GM12878 (cell line): ENCODE results near the gene MGLL. TPM values are rescaled to one million over a fixed set of nuclear protein-coding genes. Genes with fewer than 3 reads are reported as not detected.

Experiments
- BHLHE40 ChIP-seq, 2 experiments: fragments of 450-650 bp in 1 of 2; IDR thresholded peaks; 2 replicates each; pipeline ENCODE4 v1.6.1; 2011 to 2017; ENCODE audit warnings: low read depth in 2 of 2, borderline replicate concordance in 1 of 2, improper control_type of control experiment in 1 of 2, low read length in 1 of 2, mild to moderate bottlenecking in 1 of 2
- CBX3 ChIP-seq: fragments of 200-600 bp; sonication (generic); IDR thresholded peaks from 2 replicates; pipeline ENCODE4 v1.6.1; 2016; ENCODE audit warnings: low read depth, borderline replicate concordance
- CHD4 ChIP-seq: fragments of 200-600 bp; sonication (generic); IDR thresholded peaks from 2 replicates; pipeline ENCODE4 v1.6.1; 2016; ENCODE audit warnings: mild to moderate bottlenecking
- EP300 ChIP-seq, 2 experiments: fragments of 150-350 bp in 1 of 2; IDR thresholded peaks; 2 replicates each; pipeline ENCODE4 v1.6.1; 2011 to 2012; ENCODE audit warnings: low read depth in 2 of 2, low read length in 2 of 2, borderline replicate concordance in 1 of 2, improper control_type of control experiment in 1 of 2, inconsistent platforms in 1 of 2; ENCODE audit not compliant: control insufficient read depth in 1 of 2
- FOXK2 ChIP-seq: fragments of 450-650 bp; IDR thresholded peaks from 2 replicates; pipeline ENCODE4 v1.6.1; 2017; ENCODE audit warnings: mild to moderate bottlenecking, moderate library complexity
- GABPA ChIP-seq: IDR thresholded peaks from 2 replicates; pipeline ENCODE4 v1.6.1; 2014; ENCODE audit warnings: antibody characterized with exemption, low read depth, mild to moderate bottlenecking, inconsistent platforms
- IKZF2 ChIP-seq, 2 experiments: fragments of 450-650 bp; IDR thresholded peaks; 2 replicates each; pipeline ENCODE4 v1.6.1; 2017; ENCODE audit warnings: mild to moderate bottlenecking in 2 of 2, moderate library complexity in 2 of 2
- KLF5 ChIP-seq: fragments of 450-650 bp; IDR thresholded peaks from 2 replicates; pipeline ENCODE4 v1.6.1; 2014; ENCODE audit warnings: mild to moderate bottlenecking; ENCODE audit not compliant: partially characterized antibody
- MEF2A ChIP-seq: IDR thresholded peaks from 2 replicates; pipeline ENCODE4 v1.6.1; 2011; ENCODE audit warnings: low read depth, mild to moderate bottlenecking, low read length, moderate library complexity; ENCODE audit not compliant: insufficient read depth
- MXI1 ChIP-seq: fragments of 150-350 bp; IDR thresholded peaks from 2 replicates; pipeline ENCODE4 v1.6.1; 2011; ENCODE audit warnings: low read depth, mild to moderate bottlenecking, inconsistent platforms, low read length, improper control_type of control experiment
- NR2C1 ChIP-seq: fragments of 450-650 bp; IDR thresholded peaks from 2 replicates; pipeline ENCODE4 v1.6.1; 2017; ENCODE audit warnings: antibody characterized with exemption, mild to moderate bottlenecking, moderate library complexity
- PAX5 ChIP-seq: IDR thresholded peaks from 2 replicates; pipeline ENCODE4 v1.6.1; 2011; ENCODE audit warnings: low read depth, low read length, borderline replicate concordance
- SMAD1 ChIP-seq: fragments of 450-650 bp; IDR thresholded peaks from 2 replicates; pipeline ENCODE4 v1.6.1; 2018; ENCODE audit warnings: mild to moderate bottlenecking, low read depth; ENCODE audit not compliant: partially characterized antibody
- TARDBP ChIP-seq: IDR thresholded peaks from 2 replicates; pipeline ENCODE4 v1.6.1; 2016; ENCODE audit warnings: borderline replicate concordance
- TBL1XR1 ChIP-seq: IDR thresholded peaks from 2 replicates; pipeline ENCODE4 v1.6.1; 2012; ENCODE audit warnings: low read depth, low read length, improper control_type of control experiment
- TCF12 ChIP-seq: IDR thresholded peaks from 2 replicates; pipeline ENCODE4 v1.6.1; 2011; ENCODE audit warnings: low read depth, mild to moderate bottlenecking, low read length
- polyA plus RNA-seq, 11 experiments: library from polyadenylated mRNA; depleted of rRNA in 4 of 11; unstranded in 6 of 11; stranded (reverse) in 5 of 11; fragments of >200 nt; fragmentation: Nextera tagmentation in 4 of 11; fragmentation: Illumina TruSeq in 1 of 11; extraction: Ambion mirVana in 4 of 11; extraction: Trizol in 1 of 11; gene quantifications; 1 replicate in 1 of 11; 2 replicates in 10 of 11; pipeline versions ENCODE4 v1.2.1 to v1.2.3, GENCODE V29; 2011 to 2016; ENCODE audit warnings: inconsistent platforms in 2 of 11, missing spikeins in 2 of 11, low read depth in 1 of 11
- total RNA-seq, 4 experiments: library from RNA; depleted of rRNA in 3 of 4; stranded (reverse); fragments of >200 nt in 3 of 4; fragmentation: Illumina TruSeq in 1 of 4; extraction: Trizol in 1 of 4; gene quantifications; 2 replicates each; pipeline versions ENCODE4 v1.2.1 to v1.2.3, GENCODE V29; 2013 to 2021
- TF ChIP-seq, protein P1 (sequence below): fragments of 450-650 bp; IDR thresholded peaks from 2 replicates; pipeline ENCODE4 v1.6.1; 2014; ENCODE audit warnings: mild to moderate bottlenecking
- TF ChIP-seq, protein P2 (sequence below): fragments of 450-650 bp; formaldehyde crosslinking; IDR thresholded peaks from 2 replicates; pipeline ENCODE4 v1.4.0; 2020; ENCODE audit warnings: mild to moderate bottlenecking, moderate library complexity
- TF ChIP-seq, protein P3 (sequence below): fragments of 150-350 bp; IDR thresholded peaks from 2 replicates; pipeline ENCODE4 v1.6.1; 2014; ENCODE audit warnings: mild to moderate bottlenecking, low read depth, low read length
- TF ChIP-seq, protein P4 (sequence below): IDR thresholded peaks from 2 replicates; pipeline ENCODE4 v1.6.1; 2012; ENCODE audit warnings: mild to moderate bottlenecking, low read depth, low read length

Gene MGLL
- total and polyA plus RNA-seq, 10 of the 15 experiments (the other 5 are each of a cell fraction or from before 2014, with no cell fraction given), result 44.9 to 177 (median 72.9) TPM

DNA sequence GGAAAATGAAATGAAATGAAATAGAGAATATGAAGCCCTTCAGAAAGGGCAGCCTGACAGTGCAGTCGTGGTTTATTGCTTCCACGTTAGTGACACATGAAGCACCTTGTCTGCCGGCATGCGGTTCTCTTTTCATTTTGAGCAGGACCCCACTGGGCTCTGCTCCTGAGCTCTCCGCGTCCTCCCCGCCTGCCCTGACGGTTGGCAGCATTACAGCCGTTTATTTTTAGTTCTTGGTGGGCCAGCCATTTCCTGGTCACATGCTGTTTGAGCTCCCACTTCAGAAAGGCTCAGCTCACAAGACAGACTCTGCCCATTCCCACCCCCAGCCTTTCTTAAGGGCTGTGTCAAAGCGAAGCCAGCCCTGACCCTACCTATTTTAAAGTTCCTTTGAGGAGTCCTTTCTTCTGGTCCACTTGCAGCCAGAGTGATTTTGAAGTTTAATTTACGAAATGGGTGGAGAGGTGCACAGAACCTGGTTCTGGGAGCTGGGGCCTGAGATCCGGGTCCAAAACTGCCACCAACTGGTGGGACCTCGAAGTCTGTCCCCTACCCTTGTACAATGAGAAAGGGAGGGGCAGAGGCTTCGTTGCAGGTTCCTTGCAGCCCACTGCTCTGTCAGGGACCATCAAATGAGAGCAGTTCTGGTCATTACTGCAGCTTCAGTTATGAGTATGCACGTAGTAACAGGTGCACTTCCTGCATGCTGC, 60.1 kb downstream of the MGLL start (continued):
- TF ChIP-seq TBL1XR1 (no peak; the same call in 1 of the 2 replicates), IKZF2 (IDR thresholded peaks at IDR 0.05) (peak in 1 of 2 experiments; percentile 15; a peak in 1 of 4 replicates), CHD4 (no peak), MXI1 (0 out of 2 replicates have a peak, but pooled peaks have one; percentile 41), EP300 (IDR thresholded peaks at IDR 0.05; ENCODE audit: borderline replicate concordance in 1 of 2, control insufficient read depth in 1 of 2, low read depth in 2 of 2, low read length in 2 of 2) (peak; percentile 20 to 26; a peak in 1 of 4 replicates), FOXK2 (no peak), BHLHE40 (IDR thresholded peaks at IDR 0.05; ENCODE audit: borderline replicate concordance in 1 of 2, low read depth in 2 of 2, low read length in 1 of 2) (peak; percentile 50 to 71; a peak in 3 of 4 replicates), KLF5 (no peak), TCF12 (peak; percentile 91), GABPA (no peak), MEF2A (peak; percentile 67), NR2C1 (no peak), PAX5 (0 out of 2 replicates have a peak, but pooled peaks have one; percentile 10), SMAD1 (no peak), CBX3 (no peak), TARDBP (no peak)
- TF ChIP-seq, protein P1, sequence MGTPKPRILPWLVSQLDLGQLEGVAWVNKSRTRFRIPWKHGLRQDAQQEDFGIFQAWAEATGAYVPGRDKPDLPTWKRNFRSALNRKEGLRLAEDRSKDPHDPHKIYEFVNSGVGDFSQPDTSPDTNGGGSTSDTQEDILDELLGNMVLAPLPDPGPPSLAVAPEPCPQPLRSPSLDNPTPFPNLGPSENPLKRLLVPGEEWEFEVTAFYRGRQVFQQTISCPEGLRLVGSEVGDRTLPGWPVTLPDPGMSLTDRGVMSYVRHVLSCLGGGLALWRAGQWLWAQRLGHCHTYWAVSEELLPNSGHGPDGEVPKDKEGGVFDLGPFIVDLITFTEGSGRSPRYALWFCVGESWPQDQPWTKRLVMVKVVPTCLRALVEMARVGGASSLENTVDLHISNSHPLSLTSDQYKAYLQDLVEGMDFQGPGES, result no peak
- TF ChIP-seq, protein P2, sequence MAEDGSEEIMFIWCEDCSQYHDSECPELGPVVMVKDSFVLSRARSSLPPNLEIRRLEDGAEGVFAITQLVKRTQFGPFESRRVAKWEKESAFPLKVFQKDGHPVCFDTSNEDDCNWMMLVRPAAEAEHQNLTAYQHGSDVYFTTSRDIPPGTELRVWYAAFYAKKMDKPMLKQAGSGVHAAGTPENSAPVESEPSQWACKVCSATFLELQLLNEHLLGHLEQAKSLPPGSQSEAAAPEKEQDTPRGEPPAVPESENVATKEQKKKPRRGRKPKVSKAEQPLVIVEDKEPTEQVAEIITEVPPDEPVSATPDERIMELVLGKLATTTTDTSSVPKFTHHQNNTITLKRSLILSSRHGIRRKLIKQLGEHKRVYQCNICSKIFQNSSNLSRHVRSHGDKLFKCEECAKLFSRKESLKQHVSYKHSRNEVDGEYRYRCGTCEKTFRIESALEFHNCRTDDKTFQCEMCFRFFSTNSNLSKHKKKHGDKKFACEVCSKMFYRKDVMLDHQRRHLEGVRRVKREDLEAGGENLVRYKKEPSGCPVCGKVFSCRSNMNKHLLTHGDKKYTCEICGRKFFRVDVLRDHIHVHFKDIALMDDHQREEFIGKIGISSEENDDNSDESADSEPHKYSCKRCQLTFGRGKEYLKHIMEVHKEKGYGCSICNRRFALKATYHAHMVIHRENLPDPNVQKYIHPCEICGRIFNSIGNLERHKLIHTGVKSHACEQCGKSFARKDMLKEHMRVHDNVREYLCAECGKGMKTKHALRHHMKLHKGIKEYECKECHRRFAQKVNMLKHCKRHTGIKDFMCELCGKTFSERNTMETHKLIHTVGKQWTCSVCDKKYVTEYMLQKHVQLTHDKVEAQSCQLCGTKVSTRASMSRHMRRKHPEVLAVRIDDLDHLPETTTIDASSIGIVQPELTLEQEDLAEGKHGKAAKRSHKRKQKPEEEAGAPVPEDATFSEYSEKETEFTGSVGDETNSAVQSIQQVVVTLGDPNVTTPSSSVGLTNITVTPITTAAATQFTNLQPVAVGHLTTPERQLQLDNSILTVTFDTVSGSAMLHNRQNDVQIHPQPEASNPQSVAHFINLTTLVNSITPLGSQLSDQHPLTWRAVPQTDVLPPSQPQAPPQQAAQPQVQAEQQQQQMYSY, result no peak
- TF ChIP-seq, protein P3, sequence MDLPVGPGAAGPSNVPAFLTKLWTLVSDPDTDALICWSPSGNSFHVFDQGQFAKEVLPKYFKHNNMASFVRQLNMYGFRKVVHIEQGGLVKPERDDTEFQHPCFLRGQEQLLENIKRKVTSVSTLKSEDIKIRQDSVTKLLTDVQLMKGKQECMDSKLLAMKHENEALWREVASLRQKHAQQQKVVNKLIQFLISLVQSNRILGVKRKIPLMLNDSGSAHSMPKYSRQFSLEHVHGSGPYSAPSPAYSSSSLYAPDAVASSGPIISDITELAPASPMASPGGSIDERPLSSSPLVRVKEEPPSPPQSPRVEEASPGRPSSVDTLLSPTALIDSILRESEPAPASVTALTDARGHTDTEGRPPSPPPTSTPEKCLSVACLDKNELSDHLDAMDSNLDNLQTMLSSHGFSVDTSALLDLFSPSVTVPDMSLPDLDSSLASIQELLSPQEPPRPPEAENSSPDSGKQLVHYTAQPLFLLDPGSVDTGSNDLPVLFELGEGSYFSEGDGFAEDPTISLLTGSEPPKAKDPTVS, result no peak
- TF ChIP-seq, protein P4, sequence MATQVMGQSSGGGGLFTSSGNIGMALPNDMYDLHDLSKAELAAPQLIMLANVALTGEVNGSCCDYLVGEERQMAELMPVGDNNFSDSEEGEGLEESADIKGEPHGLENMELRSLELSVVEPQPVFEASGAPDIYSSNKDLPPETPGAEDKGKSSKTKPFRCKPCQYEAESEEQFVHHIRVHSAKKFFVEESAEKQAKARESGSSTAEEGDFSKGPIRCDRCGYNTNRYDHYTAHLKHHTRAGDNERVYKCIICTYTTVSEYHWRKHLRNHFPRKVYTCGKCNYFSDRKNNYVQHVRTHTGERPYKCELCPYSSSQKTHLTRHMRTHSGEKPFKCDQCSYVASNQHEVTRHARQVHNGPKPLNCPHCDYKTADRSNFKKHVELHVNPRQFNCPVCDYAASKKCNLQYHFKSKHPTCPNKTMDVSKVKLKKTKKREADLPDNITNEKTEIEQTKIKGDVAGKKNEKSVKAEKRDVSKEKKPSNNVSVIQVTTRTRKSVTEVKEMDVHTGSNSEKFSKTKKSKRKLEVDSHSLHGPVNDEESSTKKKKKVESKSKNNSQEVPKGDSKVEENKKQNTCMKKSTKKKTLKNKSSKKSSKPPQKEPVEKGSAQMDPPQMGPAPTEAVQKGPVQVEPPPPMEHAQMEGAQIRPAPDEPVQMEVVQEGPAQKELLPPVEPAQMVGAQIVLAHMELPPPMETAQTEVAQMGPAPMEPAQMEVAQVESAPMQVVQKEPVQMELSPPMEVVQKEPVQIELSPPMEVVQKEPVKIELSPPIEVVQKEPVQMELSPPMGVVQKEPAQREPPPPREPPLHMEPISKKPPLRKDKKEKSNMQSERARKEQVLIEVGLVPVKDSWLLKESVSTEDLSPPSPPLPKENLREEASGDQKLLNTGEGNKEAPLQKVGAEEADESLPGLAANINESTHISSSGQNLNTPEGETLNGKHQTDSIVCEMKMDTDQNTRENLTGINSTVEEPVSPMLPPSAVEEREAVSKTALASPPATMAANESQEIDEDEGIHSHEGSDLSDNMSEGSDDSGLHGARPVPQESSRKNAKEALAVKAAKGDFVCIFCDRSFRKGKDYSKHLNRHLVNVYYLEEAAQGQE, result no peak
